Liver (tissue), 9 donors: ENCODE results near the gene TSPAN15. TPM values are rescaled to one million over a fixed set of nuclear protein-coding genes. Genes with fewer than 3 reads are reported as not detected.

Experiments
- DNase-seq: peaks from one replicate; pipeline ENCODE4 v3.0.0-alpha.2; 2017; ENCODE audit warnings: low spot score
- H3K27ac ChIP-seq, 2 donors: one replicate each; pipeline ENCODE4 v1.7.0; 2013; ENCODE audit warnings: inconsistent platforms in 2 of 2, low read length in 2 of 2, control low read depth in 1 of 2, low read depth in 1 of 2, mild to moderate bottlenecking in 1 of 2
- H3K27me3 ChIP-seq, 4 donors: one replicate each; pipeline versions ENCODE4 v1.6.1 to v1.7.0; 2013; ENCODE audit warnings: low read length in 3 of 4, inconsistent platforms in 1 of 4, mild to moderate bottlenecking in 1 of 4, moderate library complexity in 1 of 4; ENCODE audit not compliant: control insufficient read depth in 4 of 4, insufficient read depth in 4 of 4
- H3K36me3 ChIP-seq, 4 donors: one replicate each; pipeline versions ENCODE4 v1.6.1 to v1.7.0; 2013; ENCODE audit warnings: low read length in 3 of 4, mild to moderate bottlenecking in 3 of 4, low read depth in 1 of 4, moderate library complexity in 1 of 4; ENCODE audit not compliant: control insufficient read depth in 4 of 4, insufficient read depth in 3 of 4
- H3K4me1 ChIP-seq, 4 donors: one replicate each; pipeline versions ENCODE4 v1.6.1 to v1.7.0; 2013; ENCODE audit warnings: low read length in 3 of 4, mild to moderate bottlenecking in 3 of 4, moderate library complexity in 1 of 4; ENCODE audit not compliant: control insufficient read depth in 4 of 4, insufficient read depth in 4 of 4
- H3K4me3 ChIP-seq, 3 donors: one replicate each; pipeline versions ENCODE4 v1.6.1 to v1.7.0; 2013; ENCODE audit warnings: low read length in 3 of 3, control low read depth in 1 of 3, low read depth in 1 of 3, mild to moderate bottlenecking in 1 of 3
- H3K9ac ChIP-seq, 2 donors: one replicate each; pipeline ENCODE4 v1.7.0; 2013; ENCODE audit warnings: low read length in 2 of 2, mild to moderate bottlenecking in 2 of 2, moderate library complexity in 2 of 2, control low read depth in 1 of 2, low read depth in 1 of 2
- H3K9me3 ChIP-seq, 4 donors: one replicate each; pipeline versions ENCODE4 v1.6.1 to v1.7.0; 2013; ENCODE audit warnings: low read length in 3 of 4; ENCODE audit not compliant: control insufficient read depth in 4 of 4
- CTCF ChIP-seq: fragments of 150-350 bp; IDR thresholded peaks from 2 replicates; pipeline ENCODE4 v1.5.1; 2017; ENCODE audit warnings: improper control_type of control experiment, low read depth, low read length; ENCODE audit not compliant: missing input control
- FOXA1 ChIP-seq: IDR thresholded peaks from 2 replicates; pipeline ENCODE4 v1.6.1; 2016; ENCODE audit warnings: antibody characterized with exemption
- FOXA2 ChIP-seq: IDR thresholded peaks from 2 replicates; pipeline ENCODE4 v1.6.1; 2016; ENCODE audit warnings: antibody characterized with exemption
- GABPA ChIP-seq, 2 donors: IDR thresholded peaks in 1 of 2; conservative IDR thresholded peaks in 1 of 2; 2 replicates each; pipeline ENCODE4 v1.6.1; 2016; ENCODE audit warnings: antibody characterized with exemption in 2 of 2, mild to moderate bottlenecking in 1 of 2, moderate library complexity in 1 of 2
- HNF4A ChIP-seq, 2 donors: conservative IDR thresholded peaks; 2 replicates each; pipeline ENCODE4 v1.6.1; 2016; ENCODE audit warnings: antibody characterized with exemption in 2 of 2, mild to moderate bottlenecking in 2 of 2
- HNF4G ChIP-seq: IDR thresholded peaks from 2 replicates; pipeline ENCODE4 v1.6.1; 2016; ENCODE audit warnings: antibody characterized with exemption
- JUND ChIP-seq, 2 donors: IDR thresholded peaks; 2 replicates each; pipeline ENCODE4 v1.6.1; 2016; ENCODE audit warnings: antibody characterized with exemption in 2 of 2
- NR2F2 ChIP-seq: IDR thresholded peaks from 2 replicates; pipeline ENCODE4 v1.6.1; 2016; ENCODE audit warnings: antibody characterized with exemption
- RXRA ChIP-seq, 2 donors: IDR thresholded peaks; 2 replicates each; pipeline ENCODE4 v1.6.1; 2017 to 2018; ENCODE audit warnings: antibody characterized with exemption in 2 of 2, mild to moderate bottlenecking in 1 of 2
- TAF1 ChIP-seq: conservative IDR thresholded peaks from 2 replicates; pipeline ENCODE4 v1.6.1; 2016; ENCODE audit warnings: antibody characterized with exemption, mild to moderate bottlenecking
- WGBS: extraction: QIAGEN DNeasy Blood & Tissue Kit; methylation state at CpG from one replicate; pipeline ENCODE4 v1.1.7; 2013; 5-methylcytosine and 5-hydroxymethylcytosine counted together
- polyA plus RNA-seq, 2 donors: library from polyadenylated mRNA; stranded (reverse) in 1 of 2; unstranded in 1 of 2; fragments of 200-250 nt in 1 of 2; fragments of >200 nt in 1 of 2; fragmentation: Nextera tagmentation in 1 of 2; extraction: Ambion mirVana in 1 of 2; gene quantifications; one replicate each; pipeline versions ENCODE4 v1.2.1 to v1.2.3, GENCODE V29; 2013 to 2015
- total RNA-seq, 2 donors: library from RNA; depleted of rRNA; stranded (reverse); fragments of >200 nt; gene quantifications; one replicate each; pipeline ENCODE4 v1.2.3, GENCODE V29; 2014
- TF ChIP-seq, protein P1 (sequence below): IDR thresholded peaks from 2 replicates; pipeline ENCODE4 v1.6.1; 2016; ENCODE audit warnings: antibody characterized with exemption, mild to moderate bottlenecking
- TF ChIP-seq, protein P2 (sequence below): IDR thresholded peaks from 2 replicates; pipeline ENCODE4 v1.6.1; 2016; ENCODE audit warnings: antibody characterized with exemption
- TF ChIP-seq, protein P3 (sequence below): IDR thresholded peaks from 2 replicates; pipeline ENCODE4 v1.6.1; 2016; ENCODE audit warnings: antibody characterized with exemption
- donor health status: healthy.
- donor health status: healthy.
- donor health status: healthy.
- donor health status: healthy.
- donor health status: healthy.

TSPAN15 gene
- total and polyA plus RNA-seq, 4 donors: 2.0 to 4.3 (median 3.3) TPM

DNA sequence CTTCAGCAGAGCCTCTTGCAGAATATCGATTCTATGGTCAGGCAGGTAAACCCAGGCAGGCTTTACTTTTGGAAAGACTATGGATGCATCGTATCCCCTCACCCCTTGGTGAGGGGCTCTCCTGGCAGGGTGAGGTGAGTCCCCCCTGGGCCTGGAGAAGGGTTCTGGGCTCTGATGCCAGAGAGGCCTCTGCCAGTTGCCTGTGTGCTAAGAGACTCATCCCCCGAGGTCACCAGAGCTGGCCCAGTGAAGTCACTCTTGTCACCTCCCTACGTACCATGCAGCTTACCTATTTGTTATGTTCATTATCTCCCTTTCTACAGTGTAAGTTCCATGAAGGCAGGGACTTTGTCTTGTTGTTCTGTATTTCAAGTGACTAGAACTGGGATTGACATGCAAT lies 51.3 kb downstream of the TSPAN15 start:
- DNase-seq: no peak
- no peak overlapping the region for H3K4me3 ChIP-seq
- H3K36me3 ChIP-seq: no peaks in the 10 kb centered on the region
- TF ChIP-seq FOXA1: no peak
- H3K9me3 ChIP-seq: no peaks in the 10 kb centered on the region
- no peak overlapping the region for H3K9ac ChIP-seq
- H3K4me1 ChIP-seq: peaks cover 0 to 2% (median under 1%) of the 10 kb centered on the region in 4 donors
- H3K27ac ChIP-seq: no peak overlapping the region
- no peaks in the 10 kb centered on the region for H3K27me3 ChIP-seq
- 90% methylated on average over 4 of the region's 4 CpGs for WGBS

DNA sequence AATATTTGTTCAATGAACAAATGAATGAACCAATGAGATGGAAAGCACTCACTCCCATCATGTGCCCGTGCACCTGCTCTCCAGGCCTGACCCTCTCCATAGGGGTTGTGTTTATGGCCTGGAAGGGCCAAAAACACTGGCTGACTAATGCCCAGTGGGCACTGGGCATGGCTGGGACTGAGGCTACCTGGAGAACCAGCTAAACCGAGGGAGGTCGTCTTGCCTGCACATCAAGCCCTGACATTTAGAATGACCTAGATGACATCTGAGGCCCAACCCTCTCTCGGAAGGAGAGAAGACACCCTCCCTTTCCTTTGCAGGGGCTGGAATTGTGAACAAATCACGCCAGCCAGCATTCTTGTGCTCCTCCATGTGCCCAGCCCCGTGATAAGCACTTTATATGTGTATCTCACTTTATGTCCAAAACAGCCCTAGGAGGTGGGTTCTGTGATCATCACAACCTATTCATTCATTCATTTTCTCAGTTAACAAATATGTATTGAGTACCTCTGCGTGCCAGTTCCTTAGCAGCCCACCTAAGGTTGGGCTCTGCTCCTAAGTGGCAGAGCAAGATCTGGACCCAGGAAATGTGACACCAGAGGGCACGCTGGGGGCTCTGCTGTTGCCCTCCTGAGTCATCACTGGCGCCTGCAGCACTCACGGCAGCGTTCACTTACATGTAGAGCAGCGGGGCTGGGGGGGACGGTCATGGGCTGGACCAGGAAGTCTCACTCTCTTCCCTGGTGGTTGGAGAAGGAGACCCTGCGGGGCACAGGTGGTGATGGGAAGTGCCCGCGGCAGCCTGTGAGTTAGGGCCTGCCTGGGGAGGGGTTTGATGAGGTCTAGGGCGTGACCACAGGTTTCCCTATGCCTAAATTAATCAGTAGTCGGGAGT lies 52.0 kb downstream of the TSPAN15 start:
- Histone ChIP-seq H3K27me3 (no peaks in the 10 kb centered on the region), H3K36me3 (no peaks in the 10 kb centered on the region), H3K4me1 (peaks cover 0 to 5% (median 3%) of the 10 kb centered on the region in 4 donors), H3K4me3 (no peak overlapping the region), H3K27ac (no peak overlapping the region), H3K9ac (no peak overlapping the region), H3K9me3 (no peaks in the 10 kb centered on the region)
- TF ChIP-seq, protein P1, sequence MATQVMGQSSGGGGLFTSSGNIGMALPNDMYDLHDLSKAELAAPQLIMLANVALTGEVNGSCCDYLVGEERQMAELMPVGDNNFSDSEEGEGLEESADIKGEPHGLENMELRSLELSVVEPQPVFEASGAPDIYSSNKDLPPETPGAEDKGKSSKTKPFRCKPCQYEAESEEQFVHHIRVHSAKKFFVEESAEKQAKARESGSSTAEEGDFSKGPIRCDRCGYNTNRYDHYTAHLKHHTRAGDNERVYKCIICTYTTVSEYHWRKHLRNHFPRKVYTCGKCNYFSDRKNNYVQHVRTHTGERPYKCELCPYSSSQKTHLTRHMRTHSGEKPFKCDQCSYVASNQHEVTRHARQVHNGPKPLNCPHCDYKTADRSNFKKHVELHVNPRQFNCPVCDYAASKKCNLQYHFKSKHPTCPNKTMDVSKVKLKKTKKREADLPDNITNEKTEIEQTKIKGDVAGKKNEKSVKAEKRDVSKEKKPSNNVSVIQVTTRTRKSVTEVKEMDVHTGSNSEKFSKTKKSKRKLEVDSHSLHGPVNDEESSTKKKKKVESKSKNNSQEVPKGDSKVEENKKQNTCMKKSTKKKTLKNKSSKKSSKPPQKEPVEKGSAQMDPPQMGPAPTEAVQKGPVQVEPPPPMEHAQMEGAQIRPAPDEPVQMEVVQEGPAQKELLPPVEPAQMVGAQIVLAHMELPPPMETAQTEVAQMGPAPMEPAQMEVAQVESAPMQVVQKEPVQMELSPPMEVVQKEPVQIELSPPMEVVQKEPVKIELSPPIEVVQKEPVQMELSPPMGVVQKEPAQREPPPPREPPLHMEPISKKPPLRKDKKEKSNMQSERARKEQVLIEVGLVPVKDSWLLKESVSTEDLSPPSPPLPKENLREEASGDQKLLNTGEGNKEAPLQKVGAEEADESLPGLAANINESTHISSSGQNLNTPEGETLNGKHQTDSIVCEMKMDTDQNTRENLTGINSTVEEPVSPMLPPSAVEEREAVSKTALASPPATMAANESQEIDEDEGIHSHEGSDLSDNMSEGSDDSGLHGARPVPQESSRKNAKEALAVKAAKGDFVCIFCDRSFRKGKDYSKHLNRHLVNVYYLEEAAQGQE: no peak
- TF ChIP-seq, protein P2, sequence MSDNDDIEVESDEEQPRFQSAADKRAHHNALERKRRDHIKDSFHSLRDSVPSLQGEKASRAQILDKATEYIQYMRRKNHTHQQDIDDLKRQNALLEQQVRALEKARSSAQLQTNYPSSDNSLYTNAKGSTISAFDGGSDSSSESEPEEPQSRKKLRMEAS: no peak
- TF ChIP-seq HNF4A (conservative IDR thresholded peaks at IDR 0.05) (no peak), CTCF (no peak), NR2F2 (no peak), RXRA (IDR thresholded peaks at IDR 0.05) (no peak), JUND (IDR thresholded peaks at IDR 0.05) (no peak), HNF4G (no peak), GABPA (IDR thresholded peaks at IDR 0.05 in 1 of 2, conservative IDR thresholded peaks at IDR 0.05 in 1 of 2) (no peak)
- TF ChIP-seq, protein P3, sequence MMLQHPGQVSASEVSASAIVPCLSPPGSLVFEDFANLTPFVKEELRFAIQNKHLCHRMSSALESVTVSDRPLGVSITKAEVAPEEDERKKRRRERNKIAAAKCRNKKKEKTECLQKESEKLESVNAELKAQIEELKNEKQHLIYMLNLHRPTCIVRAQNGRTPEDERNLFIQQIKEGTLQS: no peak
- 84% methylated on average over 18 of the region's 18 CpGs for WGBS
- no peak for DNase-seq

DNA sequence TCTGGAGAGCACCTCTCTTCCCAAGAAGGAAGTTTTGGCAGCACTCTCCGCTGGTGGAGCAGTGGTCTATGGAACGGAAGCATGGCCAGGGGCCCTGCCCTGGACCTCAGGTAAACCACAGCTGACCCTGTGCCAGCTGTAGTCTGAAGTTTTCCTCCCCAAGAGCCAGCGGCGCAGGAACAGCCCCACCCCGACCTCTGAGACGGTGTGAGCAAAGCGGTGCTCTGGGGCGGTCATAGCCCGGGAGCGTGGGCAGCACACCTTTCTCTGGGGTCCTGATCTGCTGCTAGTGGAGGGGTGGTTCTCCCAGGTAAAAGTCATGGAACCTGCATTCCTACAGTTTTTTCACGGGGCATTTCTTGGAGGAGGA lies 52.6 kb downstream of the TSPAN15 start:
- Histone ChIP-seq H3K4me3 (no peak overlapping the region), H3K9me3 (no peaks in the 10 kb centered on the region), H3K36me3 (no peaks in the 10 kb centered on the region), H3K4me1 (peaks cover 0 to 5% (median 3%) of the 10 kb centered on the region in 4 donors), H3K27ac (no peak overlapping the region), H3K27me3 (no peaks in the 10 kb centered on the region), H3K9ac (no peak overlapping the region)
- 86% methylated on average over 11 of the region's 11 CpGs for WGBS
- no peak for DNase-seq
- TF ChIP-seq HNF4A (conservative IDR thresholded peaks at IDR 0.05) (no peak), NR2F2 (no peak), RXRA (IDR thresholded peaks at IDR 0.05) (no peak), CTCF (no peak), FOXA2 (no peak), HNF4G (no peak), FOXA1 (no peak), JUND (IDR thresholded peaks at IDR 0.05) (no peak), GABPA (IDR thresholded peaks at IDR 0.05 in 1 of 2, conservative IDR thresholded peaks at IDR 0.05 in 1 of 2) (no peak), TAF1 (no peak)
- TF ChIP-seq, protein P1: no peak
